DND-41 (cell line): Measurements from ENCODE around the gene KRTAP10-9.

Experiments
- CTCF ChIP-seq: IDR thresholded peaks from 2 replicates; pipeline ENCODE4 v1.5.1; 2012; ENCODE audit warnings: borderline replicate concordance, low read length, moderate library complexity, mild to moderate bottlenecking; ENCODE audit not compliant: poor library complexity, severe bottlenecking; ENCODE audit errors: extremely low read depth
- EZH2 ChIP-seq: IDR thresholded peaks from 3 replicates; pipeline ENCODE4 v1.6.1; 2012; ENCODE audit warnings: borderline replicate concordance, low read depth, mild to moderate bottlenecking, moderate library complexity, low read length, inconsistent platforms; ENCODE audit not compliant: severe bottlenecking

GRCh38 chr21:44615466-44615865 is 11.4 kb upstream of the KRTAP10-9 start:
- TF ChIP-seq CTCF = no peak
- TF ChIP-seq EZH2 = no peak
